ENCODE data around the gene SLC26A1.

GRCh38 chr4:962231-963208 is 30.7 kb downstream of the SLC26A1 start:
- TF ChIP-seq CTCF (IDR thresholded peaks at IDR 0.05) (no peak), POLR2A (IDR thresholded peaks at IDR 0.05) (no peak)

All from lower leg skin (tissue), 3 donors.